HEK293 (cell line): Measurements from ENCODE around the gene MAGI1.
A peak's percentile ranks its signal among the peaks of the same experiment; 100 is the strongest.

Source experiments
- GLI2 ChIP-seq: fragments of 450-650 bp; formaldehyde crosslinking; IDR thresholded peaks from 2 replicates; pipeline ENCODE4; 2017; ENCODE audit warnings: missing biosample characterization, missing genetic modification characterization, low read depth, borderline replicate concordance
- HIC1 ChIP-seq: fragments of 450-650 bp; formaldehyde crosslinking; IDR thresholded peaks from 2 replicates; pipeline ENCODE4 v1.5.1; 2016; ENCODE audit warnings: missing biosample characterization, missing genetic modification characterization
- KLF7 ChIP-seq: fragments of 450-650 bp; formaldehyde crosslinking; IDR thresholded peaks from 2 replicates; pipeline ENCODE4 v1.5.1; 2016; ENCODE audit warnings: missing biosample characterization, missing genetic modification characterization, borderline replicate concordance
- KLF8 ChIP-seq: fragments of 450-650 bp; formaldehyde crosslinking; IDR thresholded peaks from 2 replicates; pipeline ENCODE4 v1.5.1; 2016; ENCODE audit warnings: missing biosample characterization, missing genetic modification characterization
- REPIN1 ChIP-seq: fragments of 450-650 bp; formaldehyde crosslinking; IDR thresholded peaks from 2 replicates; pipeline ENCODE4 v1.5.1; 2017; ENCODE audit warnings: missing biosample characterization, missing genetic modification characterization, low read depth
- WT1 ChIP-seq: fragments of 450-650 bp; formaldehyde crosslinking; IDR thresholded peaks from 2 replicates; pipeline ENCODE4 v1.5.1; 2016; ENCODE audit warnings: missing biosample characterization, missing genetic modification characterization
- ZEB2 ChIP-seq: fragments of 450-650 bp; formaldehyde crosslinking; IDR thresholded peaks from 2 replicates; pipeline ENCODE4 v1.5.1; 2016; ENCODE audit warnings: missing biosample characterization, missing genetic modification characterization
- ZFP37 ChIP-seq: fragments of 450-650 bp; formaldehyde crosslinking; IDR thresholded peaks from 2 replicates; pipeline ENCODE4 v1.5.1; 2016; ENCODE audit warnings: missing biosample characterization, missing genetic modification characterization
- ZFP69B ChIP-seq: fragments of 450-650 bp; formaldehyde crosslinking; IDR thresholded peaks from 2 replicates; pipeline ENCODE4 v1.5.1; 2016; ENCODE audit warnings: missing biosample characterization, missing genetic modification characterization
- ZNF169 ChIP-seq: fragments of 450-650 bp; formaldehyde crosslinking; IDR thresholded peaks from 2 replicates; pipeline ENCODE4 v1.5.1; 2016; ENCODE audit warnings: missing biosample characterization, missing genetic modification characterization
- ZNF341 ChIP-seq: fragments of 450-650 bp; formaldehyde crosslinking; IDR thresholded peaks from 2 replicates; pipeline ENCODE4; 2016; ENCODE audit warnings: low read depth, missing biosample characterization, missing genetic modification characterization
- ZNF366 ChIP-seq: fragments of 450-650 bp; formaldehyde crosslinking; conservative IDR thresholded peaks from 2 replicates; pipeline ENCODE4 v1.5.1; 2016; ENCODE audit warnings: missing biosample characterization, missing genetic modification characterization
- ZNF423 ChIP-seq: fragments of 450-650 bp; formaldehyde crosslinking; IDR thresholded peaks from 2 replicates; pipeline ENCODE4 v1.5.1; 2016; ENCODE audit warnings: missing biosample characterization, missing genetic modification characterization
- ZNF513 ChIP-seq: fragments of 450-650 bp; IDR thresholded peaks from 2 replicates; pipeline ENCODE4 v1.5.1; 2018; ENCODE audit warnings: missing biosample characterization, missing genetic modification characterization
- ZNF544 ChIP-seq: fragments of 450-650 bp; formaldehyde crosslinking; IDR thresholded peaks from 2 replicates; pipeline ENCODE4 v1.5.0; 2017; ENCODE audit warnings: missing biosample characterization, missing genetic modification characterization
- ZNF600 ChIP-seq: fragments of 450-650 bp; formaldehyde crosslinking; IDR thresholded peaks from 2 replicates; pipeline ENCODE4 v1.5.1; 2016; ENCODE audit warnings: missing biosample characterization, missing genetic modification characterization
- ZNF626 ChIP-seq: fragments of 450-650 bp; sonication (Bioruptor Pico); formaldehyde crosslinking; IDR thresholded peaks from 2 replicates; pipeline ENCODE4 v1.5.1; 2018; ENCODE audit warnings: missing biosample characterization, missing genetic modification characterization, inconsistent platforms
- ZNF629 ChIP-seq: fragments of 450-650 bp; formaldehyde crosslinking; IDR thresholded peaks from 2 replicates; pipeline ENCODE4 v1.5.1; 2017; ENCODE audit warnings: missing biosample characterization, missing genetic modification characterization
- ZNF654 ChIP-seq: fragments of 450-650 bp; formaldehyde crosslinking; IDR thresholded peaks from 2 replicates; pipeline ENCODE4 v1.5.1; 2016; ENCODE audit warnings: low read depth, missing biosample characterization, missing genetic modification characterization
- ZNF707 ChIP-seq: fragments of 450-650 bp; formaldehyde crosslinking; IDR thresholded peaks from 2 replicates; pipeline ENCODE4 v1.5.1; 2016; ENCODE audit warnings: missing biosample characterization, missing genetic modification characterization
- ZNF843 ChIP-seq: fragments of 450-650 bp; formaldehyde crosslinking; IDR thresholded peaks from 2 replicates; pipeline ENCODE4 v1.5.1; 2016; ENCODE audit warnings: missing biosample characterization, missing genetic modification characterization
- TF ChIP-seq, protein P1 (sequence below): fragments of 450-650 bp; formaldehyde crosslinking; IDR thresholded peaks from 2 replicates; pipeline ENCODE4 v1.5.1; 2016; ENCODE audit warnings: missing biosample characterization, missing genetic modification characterization
- TF ChIP-seq, protein P2 (sequence below): fragments of 450-650 bp; formaldehyde crosslinking; IDR thresholded peaks from 2 replicates; pipeline ENCODE4 v1.5.0; 2017; ENCODE audit warnings: missing biosample characterization, missing genetic modification characterization, borderline replicate concordance
- TF ChIP-seq, protein P3 (sequence below): fragments of 450-650 bp; formaldehyde crosslinking; IDR thresholded peaks from 2 replicates; pipeline ENCODE4 v1.5.1; 2016; ENCODE audit warnings: missing biosample characterization, missing genetic modification characterization
- TF ChIP-seq, protein P4 (sequence below): fragments of 450-650 bp; formaldehyde crosslinking; IDR thresholded peaks from 2 replicates; pipeline ENCODE4 v1.5.1; 2017; ENCODE audit warnings: missing biosample characterization, missing genetic modification characterization
- TF ChIP-seq, protein P5 (sequence below): fragments of 450-650 bp; formaldehyde crosslinking; IDR thresholded peaks from 2 replicates; pipeline ENCODE4 v1.5.1; 2016; ENCODE audit warnings: missing biosample characterization, missing genetic modification characterization

The MAGI1 gene

GRCh38 chr3:65507437-65507836 is 531.3 kb downstream of the MAGI1 start (continued):
- TF ChIP-seq ZFP69B (tag by site-specific recombination) = no peak
- no peak for TF ChIP-seq HIC1 (tag by site-specific recombination)
- no peak for TF ChIP-seq REPIN1
- TF ChIP-seq KLF8 (tag by site-specific recombination) = no peak
- TF ChIP-seq, protein P1, sequence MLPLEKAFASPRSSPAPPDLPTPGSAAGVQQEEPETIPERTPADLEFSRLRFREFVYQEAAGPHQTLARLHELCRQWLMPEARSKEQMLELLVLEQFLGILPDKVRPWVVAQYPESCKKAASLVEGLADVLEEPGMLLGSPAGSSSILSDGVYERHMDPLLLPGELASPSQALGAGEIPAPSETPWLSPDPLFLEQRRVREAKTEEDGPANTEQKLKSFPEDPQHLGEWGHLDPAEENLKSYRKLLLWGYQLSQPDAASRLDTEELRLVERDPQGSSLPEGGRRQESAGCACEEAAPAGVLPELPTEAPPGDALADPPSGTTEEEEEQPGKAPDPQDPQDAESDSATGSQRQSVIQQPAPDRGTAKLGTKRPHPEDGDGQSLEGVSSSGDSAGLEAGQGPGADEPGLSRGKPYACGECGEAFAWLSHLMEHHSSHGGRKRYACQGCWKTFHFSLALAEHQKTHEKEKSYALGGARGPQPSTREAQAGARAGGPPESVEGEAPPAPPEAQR = no peak
- TF ChIP-seq GLI2 (tag by site-specific recombination) = no peak
- no peak for TF ChIP-seq ZNF707 (tag by site-specific recombination)
- no peak for TF ChIP-seq ZNF341 (tag by site-specific recombination)
- no peak for TF ChIP-seq ZFP37
- TF ChIP-seq ZNF544 = no peak
- TF ChIP-seq ZEB2 = peak; percentile 81
- TF ChIP-seq ZNF626 (tag by site-specific recombination) = no peak
- no peak for TF ChIP-seq ZNF513
- TF ChIP-seq KLF7 (tag by site-specific recombination) = no peak
- TF ChIP-seq ZNF423 (tag by site-specific recombination) = no peak
- TF ChIP-seq, protein P2, sequence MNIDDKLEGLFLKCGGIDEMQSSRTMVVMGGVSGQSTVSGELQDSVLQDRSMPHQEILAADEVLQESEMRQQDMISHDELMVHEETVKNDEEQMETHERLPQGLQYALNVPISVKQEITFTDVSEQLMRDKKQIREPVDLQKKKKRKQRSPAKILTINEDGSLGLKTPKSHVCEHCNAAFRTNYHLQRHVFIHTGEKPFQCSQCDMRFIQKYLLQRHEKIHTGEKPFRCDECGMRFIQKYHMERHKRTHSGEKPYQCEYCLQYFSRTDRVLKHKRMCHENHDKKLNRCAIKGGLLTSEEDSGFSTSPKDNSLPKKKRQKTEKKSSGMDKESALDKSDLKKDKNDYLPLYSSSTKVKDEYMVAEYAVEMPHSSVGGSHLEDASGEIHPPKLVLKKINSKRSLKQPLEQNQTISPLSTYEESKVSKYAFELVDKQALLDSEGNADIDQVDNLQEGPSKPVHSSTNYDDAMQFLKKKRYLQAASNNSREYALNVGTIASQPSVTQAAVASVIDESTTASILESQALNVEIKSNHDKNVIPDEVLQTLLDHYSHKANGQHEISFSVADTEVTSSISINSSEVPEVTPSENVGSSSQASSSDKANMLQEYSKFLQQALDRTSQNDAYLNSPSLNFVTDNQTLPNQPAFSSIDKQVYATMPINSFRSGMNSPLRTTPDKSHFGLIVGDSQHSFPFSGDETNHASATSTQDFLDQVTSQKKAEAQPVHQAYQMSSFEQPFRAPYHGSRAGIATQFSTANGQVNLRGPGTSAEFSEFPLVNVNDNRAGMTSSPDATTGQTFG (tag by site-specific recombination) = no peak
- TF ChIP-seq WT1 (tag by site-specific recombination) = no peak
- TF ChIP-seq, protein P3, sequence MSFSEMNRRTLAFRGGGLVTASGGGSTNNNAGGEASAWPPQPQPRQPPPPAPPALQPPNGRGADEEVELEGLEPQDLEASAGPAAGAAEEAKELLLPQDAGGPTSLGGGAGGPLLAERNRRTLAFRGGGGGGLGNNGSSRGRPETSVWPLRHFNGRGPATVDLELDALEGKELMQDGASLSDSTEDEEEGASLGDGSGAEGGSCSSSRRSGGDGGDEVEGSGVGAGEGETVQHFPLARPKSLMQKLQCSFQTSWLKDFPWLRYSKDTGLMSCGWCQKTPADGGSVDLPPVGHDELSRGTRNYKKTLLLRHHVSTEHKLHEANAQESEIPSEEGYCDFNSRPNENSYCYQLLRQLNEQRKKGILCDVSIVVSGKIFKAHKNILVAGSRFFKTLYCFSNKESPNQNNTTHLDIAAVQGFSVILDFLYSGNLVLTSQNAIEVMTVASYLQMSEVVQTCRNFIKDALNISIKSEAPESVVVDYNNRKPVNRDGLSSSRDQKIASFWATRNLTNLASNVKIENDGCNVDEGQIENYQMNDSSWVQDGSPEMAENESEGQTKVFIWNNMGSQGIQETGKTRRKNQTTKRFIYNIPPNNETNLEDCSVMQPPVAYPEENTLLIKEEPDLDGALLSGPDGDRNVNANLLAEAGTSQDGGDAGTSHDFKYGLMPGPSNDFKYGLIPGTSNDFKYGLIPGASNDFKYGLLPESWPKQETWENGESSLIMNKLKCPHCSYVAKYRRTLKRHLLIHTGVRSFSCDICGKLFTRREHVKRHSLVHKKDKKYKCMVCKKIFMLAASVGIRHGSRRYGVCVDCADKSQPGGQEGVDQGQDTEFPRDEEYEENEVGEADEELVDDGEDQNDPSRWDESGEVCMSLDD (tag by site-specific recombination) = no peak
- TF ChIP-seq ZNF600 = peak; percentile 23; the same call in 1 of the 2 replicates
- no peak for TF ChIP-seq ZNF654 (tag by site-specific recombination)
- peak; percentile 63 for TF ChIP-seq ZNF629 (tag by site-specific recombination)
- TF ChIP-seq, protein P4, sequence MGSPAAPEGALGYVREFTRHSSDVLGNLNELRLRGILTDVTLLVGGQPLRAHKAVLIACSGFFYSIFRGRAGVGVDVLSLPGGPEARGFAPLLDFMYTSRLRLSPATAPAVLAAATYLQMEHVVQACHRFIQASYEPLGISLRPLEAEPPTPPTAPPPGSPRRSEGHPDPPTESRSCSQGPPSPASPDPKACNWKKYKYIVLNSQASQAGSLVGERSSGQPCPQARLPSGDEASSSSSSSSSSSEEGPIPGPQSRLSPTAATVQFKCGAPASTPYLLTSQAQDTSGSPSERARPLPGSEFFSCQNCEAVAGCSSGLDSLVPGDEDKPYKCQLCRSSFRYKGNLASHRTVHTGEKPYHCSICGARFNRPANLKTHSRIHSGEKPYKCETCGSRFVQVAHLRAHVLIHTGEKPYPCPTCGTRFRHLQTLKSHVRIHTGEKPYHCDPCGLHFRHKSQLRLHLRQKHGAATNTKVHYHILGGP (tag by site-specific recombination) = peak; percentile 97
- TF ChIP-seq, protein P5, sequence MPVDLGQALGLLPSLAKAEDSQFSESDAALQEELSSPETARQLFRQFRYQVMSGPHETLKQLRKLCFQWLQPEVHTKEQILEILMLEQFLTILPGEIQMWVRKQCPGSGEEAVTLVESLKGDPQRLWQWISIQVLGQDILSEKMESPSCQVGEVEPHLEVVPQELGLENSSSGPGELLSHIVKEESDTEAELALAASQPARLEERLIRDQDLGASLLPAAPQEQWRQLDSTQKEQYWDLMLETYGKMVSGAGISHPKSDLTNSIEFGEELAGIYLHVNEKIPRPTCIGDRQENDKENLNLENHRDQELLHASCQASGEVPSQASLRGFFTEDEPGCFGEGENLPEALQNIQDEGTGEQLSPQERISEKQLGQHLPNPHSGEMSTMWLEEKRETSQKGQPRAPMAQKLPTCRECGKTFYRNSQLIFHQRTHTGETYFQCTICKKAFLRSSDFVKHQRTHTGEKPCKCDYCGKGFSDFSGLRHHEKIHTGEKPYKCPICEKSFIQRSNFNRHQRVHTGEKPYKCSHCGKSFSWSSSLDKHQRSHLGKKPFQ = no peak
- peak; percentile 50; the same call in 1 of the 2 replicates for TF ChIP-seq ZNF843 (tag by site-specific recombination)
- no peak for TF ChIP-seq ZNF169 (tag by site-specific recombination)
- TF ChIP-seq ZNF366 = peak; percentile 65
